ENCODE results near the gene MOSMO.
A peak's percentile ranks its signal among the peaks of the same experiment; 100 is the strongest.

Gene MOSMO

GRCh38 chr16:22073350-22073749, 65.4 kb downstream of the MOSMO start:
- no peak overlapping the region for H3K4me3 ChIP-seq (replicated peaks; ENCODE audit: low read depth, low read length)
- DNase-seq (ENCODE audit: extremely low read depth, low read depth): no peak
- TF ChIP-seq CTCF (IDR thresholded peaks at IDR 0.05; ENCODE audit: low read depth, low read length, missing control alignments): no peak

GRCh38 chr16:22075043-22075757, 67.3 kb downstream of the MOSMO start:
- TF ChIP-seq CTCF (IDR thresholded peaks at IDR 0.05; ENCODE audit: low read depth, low read length, missing control alignments): no peak
- no peak overlapping the region for H3K4me3 ChIP-seq (replicated peaks; ENCODE audit: low read depth, low read length)
- no peak for DNase-seq (ENCODE audit: extremely low read depth, low read depth)

GRCh38 chr16:22075776-22076175, 67.9 kb downstream of the MOSMO start:
- TF ChIP-seq CTCF (IDR thresholded peaks at IDR 0.05; ENCODE audit: low read depth, low read length, missing control alignments): no peak
- no peak overlapping the region for H3K4me3 ChIP-seq (replicated peaks; ENCODE audit: low read depth, low read length)
- DNase-seq (ENCODE audit: extremely low read depth, low read depth): no peak

- DNase-seq (ENCODE audit: extremely low read depth, low read depth): peak; percentile 41
- peak; percentile 84 for TF ChIP-seq CTCF (IDR thresholded peaks at IDR 0.05; ENCODE audit: low read depth, low read length, missing control alignments)
- H3K4me3 ChIP-seq (replicated peaks; ENCODE audit: low read depth, low read length): no peak overlapping the region
These were observed 69.9 kb downstream of the MOSMO start for GRCh38 chr16:22077700-22078313.

GRCh38 chr16:22078656-22079055, 70.7 kb downstream of the MOSMO start:
- no peak for DNase-seq (ENCODE audit: extremely low read depth, low read depth)
- no peak overlapping the region for H3K4me3 ChIP-seq (replicated peaks; ENCODE audit: low read depth, low read length)
- no peak for TF ChIP-seq CTCF (IDR thresholded peaks at IDR 0.05; ENCODE audit: low read depth, low read length, missing control alignments)

GRCh38 chr16:22081050-22081449, 73.1 kb downstream of the MOSMO start:
- no peak for TF ChIP-seq CTCF (IDR thresholded peaks at IDR 0.05; ENCODE audit: low read depth, low read length, missing control alignments)
- DNase-seq (ENCODE audit: extremely low read depth, low read depth): no peak
- H3K4me3 ChIP-seq (replicated peaks; ENCODE audit: low read depth, low read length): no peak overlapping the region

All from HFF-Myc (cell line).